Measurements from ENCODE around the gene ANKRD34A.

ANKRD34A gene

GRCh38 chr1:145926686-145927062, 37.7 kb downstream of the ANKRD34A start:
- TF ChIP-seq CTCF (IDR thresholded peaks at IDR 0.05), result no peak

GRCh38 chr1:145922266-145922665, 42.1 kb downstream of the ANKRD34A start:
- no peak for TF ChIP-seq CTCF (IDR thresholded peaks at IDR 0.05)

- no peak for TF ChIP-seq CTCF (IDR thresholded peaks at IDR 0.05)
Observed at GRCh38 chr1:145918992-145919939, 45.1 kb downstream of the ANKRD34A start.

DNA sequence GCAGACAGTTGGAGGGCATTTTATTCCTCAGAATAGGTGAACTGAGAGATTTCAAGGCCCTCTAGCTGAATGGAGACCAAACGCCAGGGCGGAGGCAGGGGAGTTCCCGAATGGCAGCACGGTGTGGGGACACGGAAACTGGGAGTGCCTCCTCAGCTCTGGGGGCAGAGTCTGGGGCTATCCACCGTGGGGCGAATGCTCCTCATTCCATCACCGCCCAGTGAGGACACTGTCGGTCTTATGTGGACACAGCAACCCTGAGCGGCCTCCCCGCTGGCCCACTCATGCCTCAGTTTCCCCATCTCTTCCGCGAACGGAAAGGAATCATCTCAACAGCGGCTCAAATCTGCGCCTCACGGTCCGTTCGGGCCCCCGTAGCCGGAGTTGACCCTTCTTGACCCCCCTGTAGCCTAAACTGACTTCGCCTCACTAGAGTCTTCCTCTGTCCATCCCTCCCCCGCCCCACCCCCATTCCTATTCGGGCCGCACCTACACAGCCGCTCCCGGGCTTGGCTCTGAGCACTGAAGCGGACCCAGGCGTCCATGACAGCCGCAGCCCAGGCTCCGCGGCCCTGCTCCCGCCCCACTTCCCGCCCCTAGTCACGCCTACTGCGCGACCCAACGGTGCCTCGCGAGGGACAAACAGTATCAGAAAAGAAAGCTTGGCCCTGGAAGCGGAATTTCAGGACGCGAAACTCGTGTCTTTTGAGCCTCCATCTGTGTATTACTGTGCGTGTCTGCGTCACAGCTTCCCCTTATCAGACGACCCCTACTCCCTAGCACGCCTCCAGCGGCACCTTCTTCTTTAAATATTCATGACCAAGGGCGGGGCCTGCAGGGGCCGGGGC, 46.0 kb downstream of the ANKRD34A start, which contains the start of gene PEX11B:
PEX11B (minus strand) TSS at position 574 of the 848 bp plus-strand sequence; CDS start at position 545, 29 bp downstream.
- no peak for TF ChIP-seq CTCF (IDR thresholded peaks at IDR 0.05)

DNA sequence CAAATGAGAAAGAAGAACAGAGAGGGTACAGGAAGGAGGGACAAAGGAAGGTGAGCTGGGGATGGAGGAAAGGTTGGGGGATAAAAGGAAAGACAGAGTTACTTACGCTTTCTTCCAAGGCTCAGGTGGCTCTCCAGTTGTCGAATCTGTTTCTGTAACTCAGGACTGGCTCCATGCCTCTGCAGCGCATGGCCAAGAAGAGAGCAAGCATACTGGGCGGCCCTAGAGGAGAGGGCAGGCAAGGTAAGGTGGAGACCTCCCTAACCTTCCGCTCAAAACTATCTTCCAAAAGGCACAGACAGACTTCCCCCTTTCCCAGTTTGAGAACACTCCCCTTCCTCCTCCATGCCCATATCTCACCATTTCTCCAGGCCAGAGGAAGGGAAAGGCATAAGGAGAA, 46.8 kb downstream of the ANKRD34A start:
- TF ChIP-seq CTCF (IDR thresholded peaks at IDR 0.05), result no peak

GRCh38 chr1:145916745-145917144, 47.6 kb downstream of the ANKRD34A start:
- no peak for TF ChIP-seq CTCF (IDR thresholded peaks at IDR 0.05)

- TF ChIP-seq CTCF (IDR thresholded peaks at IDR 0.05), result no peak
Observed at GRCh38 chr1:145912128-145912641, 52.2 kb downstream of the ANKRD34A start.
